H1 (cell line): ENCODE data around the gene PTPN5. TPM values are rescaled to one million over a fixed set of nuclear protein-coding genes. Genes with fewer than 3 reads are reported as not detected.

Experiments
- CTCF ChIA-PET: fragments of 300-600 bp; sonication (Branson Sonifier 250); formaldehyde crosslinking; loops from one replicate; lab custom pipeline; 2021; ENCODE audit not compliant: partially characterized antibody; lab: Charles Lee
- POLR2A ChIA-PET: fragments of 300-600 bp; sonication (Branson Sonifier 250); formaldehyde crosslinking; loops from one replicate; lab custom pipeline; 2021; ENCODE audit warnings: inconsistent platforms; ENCODE audit not compliant: partially characterized antibody; lab: Charles Lee
- DNase-seq, 2 experiments: peaks; one replicate each; pipeline versions ENCODE4 v3.0.0 to v3.0.0-alpha.2; 2010 to 2022; ENCODE audit warnings: low spot score in 2 of 2, low read depth in 1 of 2, mixed read lengths in 1 of 2
- FAIRE-seq: peaks from 2 replicates; lab custom pipeline; 2011; peaks lifted over from hg19 to GRCh38; lab: Jason Lieb, UNC
- H2AFZ ChIP-seq: 2 replicates; pipeline ENCODE4 v1.8.1; 2012; ENCODE audit warnings: low read length, inconsistent platforms
- H2AK5ac ChIP-seq: 2 replicates; pipeline ENCODE4 v1.6.1; 2013; ENCODE audit warnings: low read depth, low read length
- H2BK120ac ChIP-seq: replicated peaks from 2 replicates; pipeline ENCODE3; 2013; ENCODE audit warnings: low read depth, low read length, inconsistent platforms
- H2BK12ac ChIP-seq: 2 replicates; pipeline ENCODE4 v1.6.1; 2013; ENCODE audit warnings: low read depth, low read length
- H2BK15ac ChIP-seq: 2 replicates; pipeline ENCODE4 v1.6.1; 2013; ENCODE audit warnings: low read length
- H2BK20ac ChIP-seq: 2 replicates; pipeline ENCODE4 v1.6.1; 2013; ENCODE audit warnings: low read length
- H2BK5ac ChIP-seq: 2 replicates; pipeline ENCODE4 v1.6.1; 2013; ENCODE audit warnings: low read depth, low read length
- H3K14ac ChIP-seq: 2 replicates; pipeline ENCODE4 v1.6.1; 2013; ENCODE audit warnings: inconsistent platforms; ENCODE audit not compliant: insufficient read length
- H3K18ac ChIP-seq: 2 replicates; pipeline ENCODE4 v1.6.1; 2013; ENCODE audit warnings: low read length; ENCODE audit errors: extremely low read depth
- H3K23ac ChIP-seq: 2 replicates; pipeline ENCODE4 v1.6.1; 2013; ENCODE audit warnings: inconsistent platforms; ENCODE audit not compliant: insufficient read length
- H3K23me2 ChIP-seq: 2 replicates; pipeline ENCODE4 v1.6.1; 2013; ENCODE audit warnings: low read depth, low read length
- H3K27ac ChIP-seq: 2 replicates; pipeline ENCODE4 v1.6.1; 2011; ENCODE audit warnings: low read depth, low read length, inconsistent platforms
- H3K27me3 ChIP-seq, 4 experiments: replicated peaks in 1 of 4; 1 replicate in 1 of 4; 2 replicates in 3 of 4; pipeline versions ENCODE4 v1.6.1 to v1.8.1; 2011 to 2013; ENCODE audit warnings: low read length in 3 of 4, mild to moderate bottlenecking in 3 of 4, inconsistent platforms in 2 of 4, mixed read lengths in 2 of 4, moderate library complexity in 1 of 4; ENCODE audit not compliant: control insufficient read depth in 3 of 4, insufficient read depth in 3 of 4; ENCODE audit errors: extremely low read depth in 1 of 4
- H3K36me3 ChIP-seq, 4 experiments: 2 replicates each; pipeline versions ENCODE4 v1.6.1 to v1.8.1; 2011 to 2013; ENCODE audit warnings: mild to moderate bottlenecking in 4 of 4, low read length in 3 of 4, moderate library complexity in 2 of 4, control low read depth in 1 of 4, inconsistent platforms in 1 of 4; ENCODE audit not compliant: insufficient read depth in 4 of 4, control insufficient read depth in 2 of 4
- H3K4ac ChIP-seq: replicated peaks from 2 replicates; pipeline ENCODE3; 2013; ENCODE audit warnings: low read length, low read depth, mixed read lengths, inconsistent platforms; ENCODE audit not compliant: insufficient read length
- H3K4me1 ChIP-seq, 4 experiments: replicated peaks in 1 of 4; 1 replicate in 1 of 4; 2 replicates in 3 of 4; pipeline versions ENCODE4 v1.6.1 to v1.8.1; 2011 to 2013; ENCODE audit warnings: low read length in 3 of 4, inconsistent platforms in 2 of 4, mixed read lengths in 1 of 4; ENCODE audit not compliant: insufficient read depth in 4 of 4, control insufficient read depth in 3 of 4
- H3K4me2 ChIP-seq, 2 experiments: 2 replicates each; pipeline versions ENCODE4 v1.6.1 to v1.8.1; 2011 to 2013; ENCODE audit warnings: low read depth in 2 of 2, low read length in 2 of 2, control low read depth in 1 of 2, inconsistent platforms in 1 of 2, mild to moderate bottlenecking in 1 of 2; ENCODE audit not compliant: insufficient read depth in 1 of 2
- H3K4me3 ChIP-seq, 4 experiments: fragments of 200-600, 300-600 bp in 1 of 4; sonication (generic), shearing (Covaris generic), sonication (Bioruptor Twin) in 1 of 4; 2 replicates each; pipeline versions ENCODE4 v1.5.1 to v1.8.1; 2011 to 2016; ENCODE audit warnings: low read length in 4 of 4, low read depth in 3 of 4, control low read depth in 2 of 4, inconsistent platforms in 2 of 4, mild to moderate bottlenecking in 2 of 4, mixed read lengths in 1 of 4, moderate library complexity in 1 of 4; ENCODE audit not compliant: insufficient read depth in 2 of 4; ENCODE audit errors: extremely low read depth in 1 of 4
- H3K56ac ChIP-seq: replicated peaks from 2 replicates; pipeline ENCODE3; 2013; ENCODE audit warnings: low read depth, mild to moderate bottlenecking, mixed read lengths, low read length, inconsistent platforms; ENCODE audit not compliant: insufficient read length
- H3K79me1 ChIP-seq: 2 replicates; pipeline ENCODE4 v1.6.1; 2013; ENCODE audit warnings: low read depth, low read length, control low read depth
- H3K79me2 ChIP-seq, 2 experiments: 2 replicates each; pipeline versions ENCODE4 v1.6.1 to v1.8.1; 2012 to 2013; ENCODE audit warnings: low read length in 2 of 2, mild to moderate bottlenecking in 2 of 2, inconsistent platforms in 1 of 2; ENCODE audit not compliant: insufficient read depth in 2 of 2, control insufficient read depth in 1 of 2
- H3K9ac ChIP-seq, 4 experiments: replicated peaks in 1 of 4; 1 replicate in 1 of 4; 2 replicates in 3 of 4; pipeline versions ENCODE4 v1.6.1 to v1.8.1; 2011 to 2013; ENCODE audit warnings: low read depth in 3 of 4, low read length in 3 of 4, control low read depth in 2 of 4, mild to moderate bottlenecking in 2 of 4, moderate library complexity in 2 of 4, inconsistent platforms in 1 of 4; ENCODE audit errors: extremely low read depth in 1 of 4
- H3K9me3 ChIP-seq, 2 experiments: 2 replicates each; pipeline versions ENCODE4 v1.6.1 to v1.8.1; 2012 to 2013; ENCODE audit warnings: mild to moderate bottlenecking in 2 of 2, moderate library complexity in 2 of 2, control low read depth in 1 of 2, inconsistent platforms in 1 of 2, low read depth in 1 of 2, low read length in 1 of 2, mixed read lengths in 1 of 2; ENCODE audit not compliant: insufficient read depth in 2 of 2
- H4K20me1 ChIP-seq, 2 experiments: replicated peaks in 1 of 2; 2 replicates each; pipeline versions ENCODE3 to v1.8.1; 2011 to 2013; ENCODE audit warnings: inconsistent platforms in 2 of 2, low read length in 2 of 2, mild to moderate bottlenecking in 1 of 2; ENCODE audit not compliant: insufficient read depth in 2 of 2, control insufficient read depth in 1 of 2
- H4K5ac ChIP-seq: 2 replicates; pipeline ENCODE4 v1.6.1; 2013; ENCODE audit warnings: low read length, low read depth, mixed read lengths, inconsistent platforms; ENCODE audit not compliant: insufficient read length
- H4K8ac ChIP-seq: 2 replicates; pipeline ENCODE4 v1.8.0; 2013; ENCODE audit warnings: mild to moderate bottlenecking, moderate library complexity, low read length, inconsistent platforms; ENCODE audit not compliant: insufficient read depth; ENCODE audit errors: extremely low read depth
- H4K91ac ChIP-seq: replicated peaks from 2 replicates; pipeline ENCODE3; 2013; ENCODE audit warnings: low read length, mixed read lengths, inconsistent platforms; ENCODE audit not compliant: insufficient read length
- ATF3 ChIP-seq: IDR thresholded peaks from 2 replicates; pipeline ENCODE4 v1.6.1; 2011; ENCODE audit warnings: low read depth, mild to moderate bottlenecking, low read length; ENCODE audit not compliant: insufficient read depth
- HDAC6 ChIP-seq: IDR thresholded peaks from one replicate; pipeline ENCODE4 v1.7.1; 2012; ENCODE audit warnings: low read depth, mild to moderate bottlenecking, inconsistent platforms, low read length, moderate library complexity
- WGBS, 2 experiments: shearing (Covaris generic) in 1 of 2; methylation state at CpG; one replicate each; pipeline versions ENCODE4 v1.1.6 to v1.1.7; 2013 to 2015; ENCODE audit warnings: low lambda C conversion rate in 2 of 2, mixed read lengths in 2 of 2, inconsistent platforms in 1 of 2, low coverage in 1 of 2, missing lambda C conversion rate in 1 of 2; ENCODE audit not compliant: insufficient replicate concordance in 2 of 2, insufficient coverage in 1 of 2, insufficient read length in 1 of 2; ENCODE audit errors: extremely low coverage in 1 of 2, missing lambda C conversion rate in 1 of 2; 5-methylcytosine and 5-hydroxymethylcytosine counted together
- polyA plus RNA-seq, 7 experiments: library from polyadenylated mRNA; depleted of rRNA in 3 of 7; stranded (reverse) in 5 of 7; unstranded in 2 of 7; fragments of >200 nt in 5 of 7; fragments of 200-250 nt in 2 of 7; gene quantifications; 1 replicate in 5 of 7; 2 replicates in 1 of 7; 4 replicates in 1 of 7; pipeline versions ENCODE4 v1.2.1 to v1.2.3, GENCODE V29; 2011 to 2013; ENCODE audit warnings: missing spikeins in 2 of 7, mixed read lengths in 2 of 7
- total RNA-seq: library from RNA; stranded (reverse); fragmentation: NEBNext Ultra II Directional; extraction: Animal tissue kit (Norgen Biotek cat#: 25700); gene quantifications from 2 replicates; pipeline ENCODE4 v1.2.1, GENCODE V29; 2021
- TF ChIP-seq, protein P1 (sequence below), 3 experiments: IDR thresholded peaks; 1 replicate in 2 of 3; 2 replicates in 1 of 3; pipeline versions ENCODE4 v1.5.1 to v1.6.1; 2011; ENCODE audit warnings: low read length in 3 of 3, mild to moderate bottlenecking in 3 of 3, inconsistent platforms in 2 of 3, low read depth in 1 of 3, moderate library complexity in 1 of 3; ENCODE audit not compliant: insufficient read depth in 1 of 3; ENCODE audit errors: control extremely low read depth in 1 of 3

PTPN5 gene
- total and polyA plus RNA-seq, 2 of the 8 experiments (the other 6 are each of a cell fraction or from before 2014, with no cell fraction given) = 8.4 to 12.9 TPM

DNA sequence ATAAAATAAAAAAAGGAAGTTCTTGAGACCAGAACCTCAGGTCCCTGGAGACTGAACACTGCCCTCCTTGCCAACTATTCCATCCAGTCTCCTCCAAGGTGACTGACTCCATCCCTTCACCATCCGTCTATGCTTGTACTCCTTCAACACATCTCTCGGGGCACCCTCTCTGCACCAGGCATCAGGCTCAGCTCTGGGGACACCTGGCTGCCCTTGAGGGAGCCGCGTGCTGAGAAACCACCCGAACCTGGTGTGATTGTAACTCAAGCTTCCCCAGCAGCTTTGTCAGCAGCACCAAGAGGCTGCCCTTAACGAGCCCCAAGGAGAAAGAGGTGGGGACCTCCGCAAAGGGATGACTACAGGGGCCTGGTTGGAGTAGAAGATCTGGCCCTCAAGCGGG, 1.7 kb downstream of the PTPN5 start:
- peaks cover 17% of the 10 kb centered on the region for H3K23me2 ChIP-seq
- no peak overlapping the region for H4K8ac ChIP-seq
- DNase-seq = no peak
- peaks cover 2 to 8% (median 3%) of the 10 kb centered on the region in 4 experiments; a peak in 6 of 7 replicates for H3K4me1 ChIP-seq
- no peak overlapping the region for H4K5ac ChIP-seq
- H3K18ac ChIP-seq = no peak overlapping the region
- no peak overlapping the region for H3K27ac ChIP-seq
- H4K91ac ChIP-seq = no peak overlapping the region
- CTCF ChIA-PET = interaction anchor here (1.3 to 19.5 kb wide), 5 partner anchors 11 to 59 kb away, joined by 3 to 363 read pairs (median 6); no protein-coding TSS in a partner anchor
- H2BK120ac ChIP-seq = no peak overlapping the region
- FAIRE-seq = no peak
- no peak overlapping the region for H3K9ac ChIP-seq
- H2BK20ac ChIP-seq = no peak overlapping the region
- H3K23ac ChIP-seq = no peak overlapping the region
- H3K79me1 ChIP-seq = no peaks in the 10 kb centered on the region
- H2AFZ ChIP-seq = no peak overlapping the region
- H3K27me3 ChIP-seq = peaks cover 0 to 31% (median 22%) of the 10 kb centered on the region in 4 experiments; a peak in 6 of 7 replicates
- no peak overlapping the region for H3K4ac ChIP-seq
- no peaks in the 10 kb centered on the region for H3K36me3 ChIP-seq
- H3K4me3 ChIP-seq = no peak overlapping the region
- WGBS, 2 experiments = 76% methylated on average over 8 of the region's 8 CpGs; no CpG with 5 or more reads in 1 of the 2 experiments
- H4K20me1 ChIP-seq = peaks cover under 1 to 1% of the 10 kb centered on the region in 2 experiments
- no peaks in the 10 kb centered on the region for H3K79me2 ChIP-seq
- 0 out of 2 replicates have a peak overlapping the region, but pooled peaks have one; percentile 19 for H2BK12ac ChIP-seq
- H3K9me3 ChIP-seq = no peaks in the 10 kb centered on the region
- H3K56ac ChIP-seq = no peak overlapping the region
- no peak overlapping the region for H2BK5ac ChIP-seq
- TF ChIP-seq, protein P1, sequence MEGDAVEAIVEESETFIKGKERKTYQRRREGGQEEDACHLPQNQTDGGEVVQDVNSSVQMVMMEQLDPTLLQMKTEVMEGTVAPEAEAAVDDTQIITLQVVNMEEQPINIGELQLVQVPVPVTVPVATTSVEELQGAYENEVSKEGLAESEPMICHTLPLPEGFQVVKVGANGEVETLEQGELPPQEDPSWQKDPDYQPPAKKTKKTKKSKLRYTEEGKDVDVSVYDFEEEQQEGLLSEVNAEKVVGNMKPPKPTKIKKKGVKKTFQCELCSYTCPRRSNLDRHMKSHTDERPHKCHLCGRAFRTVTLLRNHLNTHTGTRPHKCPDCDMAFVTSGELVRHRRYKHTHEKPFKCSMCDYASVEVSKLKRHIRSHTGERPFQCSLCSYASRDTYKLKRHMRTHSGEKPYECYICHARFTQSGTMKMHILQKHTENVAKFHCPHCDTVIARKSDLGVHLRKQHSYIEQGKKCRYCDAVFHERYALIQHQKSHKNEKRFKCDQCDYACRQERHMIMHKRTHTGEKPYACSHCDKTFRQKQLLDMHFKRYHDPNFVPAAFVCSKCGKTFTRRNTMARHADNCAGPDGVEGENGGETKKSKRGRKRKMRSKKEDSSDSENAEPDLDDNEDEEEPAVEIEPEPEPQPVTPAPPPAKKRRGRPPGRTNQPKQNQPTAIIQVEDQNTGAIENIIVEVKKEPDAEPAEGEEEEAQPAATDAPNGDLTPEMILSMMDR (IDR thresholded peaks at IDR 0.05; ENCODE audit: control extremely low read depth in 1 of 3, insufficient read depth in 1 of 3, low read depth in 1 of 3, low read length in 3 of 3) = peak; percentile 10 to 27 (median 19); a peak in 3 of 4 replicates
- TF ChIP-seq ATF3 (no peak), HDAC6 (no peak)
- TF ChIP-seq, all 59 proteins: peak for 1
- POLR2A ChIA-PET = interaction anchor here (1.2 kb wide), 2 partner anchors 10 to 16 kb away, joined by 3 read pairs; no protein-coding TSS in a partner anchor
- Histone ChIP-seq H2BK15ac (no peak overlapping the region), H2AK5ac (no peak overlapping the region), H3K4me2 (peak overlapping the region in 1 of 2 experiments; percentile 94; a peak in 1 of 4 replicates), H3K14ac (no peak overlapping the region)
